ENCODE results near the gene XPR1.
"Not testable (repeated sequence)": the region's sequence is repeated elsewhere in the genome, so short reads cannot be mapped to it uniquely, and the experiment has no call there.

XPR1 gene

DNA sequence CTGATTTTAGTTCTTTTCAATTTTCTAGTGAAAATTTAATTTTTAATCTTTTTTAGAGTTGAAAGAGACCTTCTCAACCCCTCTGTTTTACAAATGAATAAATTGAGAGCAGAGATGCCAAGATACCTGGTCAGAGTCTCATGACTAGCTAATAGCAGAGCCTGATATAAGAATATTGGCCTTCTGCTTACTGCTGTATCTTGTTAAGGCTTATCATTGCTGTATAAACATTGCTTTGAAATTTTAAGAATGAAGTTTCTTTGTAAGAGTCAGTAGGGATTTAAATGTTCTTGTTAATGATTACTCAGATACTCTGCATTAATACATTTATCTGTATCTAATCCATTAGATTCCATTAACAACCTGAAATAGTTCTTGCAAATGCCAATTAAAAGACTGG is 9.8 kb downstream of the XPR1 start:
- Histone ChIP-seq H3K9me3 (ENCODE audit: control insufficient read depth, low read length) (no peaks in the 10 kb centered on the region), H3K4me1 (ENCODE audit: control insufficient read depth, insufficient read depth, low read length) (no peaks in the 10 kb centered on the region), H3K4me3 (ENCODE audit: insufficient read depth, low read depth, low read length) (no peak overlapping the region), H3K27me3 (ENCODE audit: control insufficient read depth, insufficient read depth, low read length, poor library complexity, severe bottlenecking) (no peaks in the 10 kb centered on the region), H3K27ac (ENCODE audit: insufficient read depth, low read depth, low read length, poor library complexity, severe bottlenecking) (no peak overlapping the region), H3K36me3 (ENCODE audit: control insufficient read depth, insufficient read depth, low read length) (no peaks in the 10 kb centered on the region)

- Histone ChIP-seq H3K36me3 (ENCODE audit: control insufficient read depth, insufficient read depth, low read length) (no peaks in the 10 kb centered on the region), H3K27ac (ENCODE audit: insufficient read depth, low read depth, low read length, poor library complexity, severe bottlenecking) (no peak overlapping the region), H3K9me3 (ENCODE audit: control insufficient read depth, low read length) (no peaks in the 10 kb centered on the region), H3K27me3 (ENCODE audit: control insufficient read depth, insufficient read depth, low read length, poor library complexity, severe bottlenecking) (no peaks in the 10 kb centered on the region), H3K4me3 (ENCODE audit: insufficient read depth, low read depth, low read length) (no peak overlapping the region), H3K4me1 (ENCODE audit: control insufficient read depth, insufficient read depth, low read length) (no peaks in the 10 kb centered on the region)
- 93 to 95% methylated on average over 1 of the region's 1 CpG for WGBS, 2 experiments
These were observed 11.0 kb downstream of the XPR1 start for GRCh38 chr1:180642781-180643180.

DNA sequence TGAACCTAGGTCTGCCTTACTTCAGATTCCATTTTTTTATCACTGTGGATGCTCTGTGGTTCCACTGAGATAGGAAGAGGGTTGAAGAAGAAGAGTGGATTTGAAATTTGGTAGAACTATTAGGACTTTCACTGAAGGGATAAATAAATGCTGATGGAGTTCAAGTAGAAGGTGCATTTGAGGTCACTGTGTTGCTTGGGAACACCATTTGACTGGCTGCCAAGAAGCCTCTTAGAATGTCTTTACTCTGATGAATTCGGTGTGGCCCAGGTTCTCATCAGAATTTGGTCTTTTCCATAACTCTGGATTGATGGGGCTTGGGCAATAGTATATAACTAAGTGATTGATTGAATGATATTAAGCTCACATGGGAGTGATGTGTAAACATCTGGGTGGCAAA is 11.9 kb downstream of the XPR1 start:
- Histone ChIP-seq H3K27me3 (ENCODE audit: control insufficient read depth, insufficient read depth, low read length, poor library complexity, severe bottlenecking) (no peaks in the 10 kb centered on the region), H3K4me1 (ENCODE audit: control insufficient read depth, insufficient read depth, low read length) (no peaks in the 10 kb centered on the region), H3K9me3 (ENCODE audit: control insufficient read depth, low read length) (no peaks in the 10 kb centered on the region), H3K36me3 (ENCODE audit: control insufficient read depth, insufficient read depth, low read length) (no peaks in the 10 kb centered on the region), H3K4me3 (ENCODE audit: insufficient read depth, low read depth, low read length) (no peak overlapping the region), H3K27ac (ENCODE audit: insufficient read depth, low read depth, low read length, poor library complexity, severe bottlenecking) (no peak overlapping the region)
- 90 to 93% methylated on average over 1 of the region's 1 CpG for WGBS, 2 experiments

GRCh38 chr1:180644526-180645192 is 12.8 kb downstream of the XPR1 start:
- no peaks in the 10 kb centered on the region for H3K4me1 ChIP-seq (ENCODE audit: control insufficient read depth, insufficient read depth, low read length)
- H3K27me3 ChIP-seq (ENCODE audit: control insufficient read depth, insufficient read depth, low read length, poor library complexity, severe bottlenecking): no peaks in the 10 kb centered on the region
- H3K9me3 ChIP-seq (ENCODE audit: control insufficient read depth, low read length): no peaks in the 10 kb centered on the region
- 97% methylated on average over 3 to 7 of the region's 7 CpGs for WGBS, 2 experiments
- H3K36me3 ChIP-seq (ENCODE audit: control insufficient read depth, insufficient read depth, low read length): no peaks in the 10 kb centered on the region
- no peak overlapping the region for H3K27ac ChIP-seq (ENCODE audit: insufficient read depth, low read depth, low read length, poor library complexity, severe bottlenecking)
- no peak overlapping the region for H3K4me3 ChIP-seq (ENCODE audit: insufficient read depth, low read depth, low read length)

- WGBS, 2 experiments: 95 to 97% methylated on average over 5 of the region's 5 CpGs
- H3K27ac ChIP-seq (ENCODE audit: insufficient read depth, low read depth, low read length, poor library complexity, severe bottlenecking); H3K9me3 ChIP-seq (ENCODE audit: control insufficient read depth, low read length); H3K4me3 ChIP-seq (ENCODE audit: insufficient read depth, low read depth, low read length); H3K4me1 ChIP-seq (ENCODE audit: control insufficient read depth, insufficient read depth, low read length); H3K27me3 ChIP-seq (ENCODE audit: control insufficient read depth, insufficient read depth, low read length, poor library complexity, severe bottlenecking); H3K36me3 ChIP-seq (ENCODE audit: control insufficient read depth, insufficient read depth, low read length): not testable (repeated sequence)
These were observed 13.4 kb downstream of the XPR1 start for GRCh38 chr1:180645261-180645660.

- Histone ChIP-seq H3K27me3 (ENCODE audit: control insufficient read depth, insufficient read depth, low read length, poor library complexity, severe bottlenecking) (no peaks in the 10 kb centered on the region), H3K4me3 (ENCODE audit: insufficient read depth, low read depth, low read length) (no peak overlapping the region), H3K27ac (ENCODE audit: insufficient read depth, low read depth, low read length, poor library complexity, severe bottlenecking) (no peak overlapping the region), H3K36me3 (ENCODE audit: control insufficient read depth, insufficient read depth, low read length) (no peaks in the 10 kb centered on the region), H3K4me1 (ENCODE audit: control insufficient read depth, insufficient read depth, low read length) (no peaks in the 10 kb centered on the region), H3K9me3 (ENCODE audit: control insufficient read depth, low read length) (no peaks in the 10 kb centered on the region)
- 96 to 98% methylated on average over 5 of the region's 5 CpGs for WGBS, 2 experiments
These were observed 14.3 kb downstream of the XPR1 start for GRCh38 chr1:180646093-180646492.

GRCh38 chr1:180646547-180646946 is 14.7 kb downstream of the XPR1 start:
- no peak overlapping the region for H3K27ac ChIP-seq (ENCODE audit: insufficient read depth, low read depth, low read length, poor library complexity, severe bottlenecking)

GRCh38 chr1:180652792-180653191 is 21.0 kb downstream of the XPR1 start:
- WGBS, 2 experiments: 94 to 100% methylated on average over 2 of the region's 2 CpGs
- Histone ChIP-seq H3K27ac (ENCODE audit: insufficient read depth, low read depth, low read length, poor library complexity, severe bottlenecking) (no peak overlapping the region), H3K27me3 (ENCODE audit: control insufficient read depth, insufficient read depth, low read length, poor library complexity, severe bottlenecking) (no peaks in the 10 kb centered on the region), H3K4me3 (ENCODE audit: insufficient read depth, low read depth, low read length) (no peak overlapping the region), H3K9me3 (ENCODE audit: control insufficient read depth, low read length) (no peaks in the 10 kb centered on the region), H3K4me1 (ENCODE audit: control insufficient read depth, insufficient read depth, low read length) (no peaks in the 10 kb centered on the region), H3K36me3 (ENCODE audit: control insufficient read depth, insufficient read depth, low read length) (no peaks in the 10 kb centered on the region)

More at GRCh38 chr1:180646547-180646946, 14.7 kb downstream of the XPR1 start:
- H3K4me3 ChIP-seq (ENCODE audit: insufficient read depth, low read depth, low read length): no peak overlapping the region
- no peaks in the 10 kb centered on the region for H3K9me3 ChIP-seq (ENCODE audit: control insufficient read depth, low read length)
- H3K4me1 ChIP-seq (ENCODE audit: control insufficient read depth, insufficient read depth, low read length): no peaks in the 10 kb centered on the region
- WGBS, 2 experiments: 98 to 99% methylated on average over 4 of the region's 4 CpGs
- H3K27me3 ChIP-seq (ENCODE audit: control insufficient read depth, insufficient read depth, low read length, poor library complexity, severe bottlenecking): no peaks in the 10 kb centered on the region
- H3K36me3 ChIP-seq (ENCODE audit: control insufficient read depth, insufficient read depth, low read length): no peaks in the 10 kb centered on the region

GRCh38 chr1:180662709-180663108 is 30.9 kb downstream of the XPR1 start:
- H3K27me3 ChIP-seq (ENCODE audit: control insufficient read depth, insufficient read depth, low read length, poor library complexity, severe bottlenecking): no peaks in the 10 kb centered on the region
- H3K4me1 ChIP-seq (ENCODE audit: control insufficient read depth, insufficient read depth, low read length): no peaks in the 10 kb centered on the region
- peaks cover 6% of the 10 kb centered on the region for H3K9me3 ChIP-seq (ENCODE audit: control insufficient read depth, low read length)
- peaks cover 7% of the 10 kb centered on the region for H3K36me3 ChIP-seq (ENCODE audit: control insufficient read depth, insufficient read depth, low read length)
- H3K4me3 ChIP-seq (ENCODE audit: insufficient read depth, low read depth, low read length): no peak overlapping the region
- H3K27ac ChIP-seq (ENCODE audit: insufficient read depth, low read depth, low read length, poor library complexity, severe bottlenecking): no peak overlapping the region

GRCh38 chr1:180670681-180671080 is 38.9 kb downstream of the XPR1 start:
- no peaks in the 10 kb centered on the region for H3K27me3 ChIP-seq (ENCODE audit: control insufficient read depth, insufficient read depth, low read length, poor library complexity, severe bottlenecking)
- no peaks in the 10 kb centered on the region for H3K4me1 ChIP-seq (ENCODE audit: control insufficient read depth, insufficient read depth, low read length)
- H3K4me3 ChIP-seq (ENCODE audit: insufficient read depth, low read depth, low read length): no peak overlapping the region
- no peak overlapping the region for H3K27ac ChIP-seq (ENCODE audit: insufficient read depth, low read depth, low read length, poor library complexity, severe bottlenecking)
- no peaks in the 10 kb centered on the region for H3K9me3 ChIP-seq (ENCODE audit: control insufficient read depth, low read length)
- no peaks in the 10 kb centered on the region for H3K36me3 ChIP-seq (ENCODE audit: control insufficient read depth, insufficient read depth, low read length)
- 95 to 97% methylated on average over 1 of the region's 1 CpG for WGBS, 2 experiments

DNA sequence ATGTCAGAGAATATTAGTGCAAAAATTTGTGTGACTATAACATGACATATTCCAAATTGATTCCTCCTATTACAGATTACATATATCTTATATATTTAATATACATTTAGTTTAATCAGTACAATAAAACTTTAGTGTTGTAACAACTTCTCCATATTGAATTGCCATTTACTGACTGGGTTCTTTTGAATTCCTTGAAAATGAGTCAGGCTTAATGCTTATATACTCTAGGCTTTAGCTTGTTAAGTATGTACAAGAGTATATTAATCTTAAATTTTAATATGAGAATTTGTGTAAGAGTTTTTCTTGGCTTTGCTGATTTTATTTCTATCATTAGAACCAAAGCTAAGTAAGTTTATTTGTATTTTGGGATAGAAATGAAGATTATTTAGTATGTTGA is 40.3 kb downstream of the XPR1 start:
- Histone ChIP-seq H3K27me3 (ENCODE audit: control insufficient read depth, insufficient read depth, low read length, poor library complexity, severe bottlenecking) (no peaks in the 10 kb centered on the region), H3K4me3 (ENCODE audit: insufficient read depth, low read depth, low read length) (no peak overlapping the region), H3K9me3 (ENCODE audit: control insufficient read depth, low read length) (no peaks in the 10 kb centered on the region), H3K4me1 (ENCODE audit: control insufficient read depth, insufficient read depth, low read length) (no peaks in the 10 kb centered on the region), H3K27ac (ENCODE audit: insufficient read depth, low read depth, low read length, poor library complexity, severe bottlenecking) (no peak overlapping the region), H3K36me3 (ENCODE audit: control insufficient read depth, insufficient read depth, low read length) (no peaks in the 10 kb centered on the region)
